Activated naive CD4-positive, alpha-beta T cell treated with anti-CD3 and anti-CD28 coated beads for 36 hours (primary cell): ENCODE results near the gene TP53I13. TPM values are rescaled to one million over a fixed set of nuclear protein-coding genes. Genes with fewer than 3 reads are reported as not detected.
"Not testable (repeated sequence)": the region's sequence is repeated elsewhere in the genome, so short reads cannot be mapped to it uniquely, and the experiment has no call there.

Source experiments
- CTCF ChIA-PET: fragments of 350-600 bp; sonication (Branson Sonifier 250); formaldehyde crosslinking; loops from one replicate; lab custom pipeline; 2021; ENCODE audit warnings: antibody characterized with exemption; lab: Charles Lee
- DNase-seq: peaks from one replicate; pipeline ENCODE4 v3.0.0-alpha.2; 2020
- H3K27ac Mint-ChIP-seq: one replicate; pipeline ENCODE4 v1.8.0; 2021; ENCODE audit warnings: mild to moderate bottlenecking, mixed read lengths
- H3K27me3 Mint-ChIP-seq: one replicate; pipeline ENCODE4 v1.8.0; 2021; ENCODE audit warnings: low read depth, mixed read lengths
- H3K36me3 Mint-ChIP-seq: one replicate; pipeline ENCODE4 v1.8.0; 2021; ENCODE audit warnings: low read depth, mixed read lengths
- H3K4me1 Mint-ChIP-seq: one replicate; pipeline ENCODE4 v1.8.0; 2021; ENCODE audit warnings: low read depth, mixed read lengths
- H3K4me3 Mint-ChIP-seq: one replicate; pipeline ENCODE4 v1.8.0; 2021; ENCODE audit warnings: mild to moderate bottlenecking, moderate library complexity, mixed read lengths
- H3K9me3 Mint-ChIP-seq: one replicate; pipeline ENCODE4 v1.8.0; 2021; ENCODE audit warnings: mixed read lengths
- intact Hi-C: fragments of 100-400 bp; cut with micrococcal nuclease; formaldehyde crosslinking; loops from one replicate; pipeline ENCODE4 v1.15.1; 2023
- total RNA-seq, 2 experiments: library from RNA; stranded (reverse); gene quantifications; one replicate each; pipeline ENCODE4 v1.2.3, GENCODE V29; 2021

Gene TP53I13
- total RNA-seq, 2 experiments from 2014 or later, result 30.9 to 37.2 TPM

DNA sequence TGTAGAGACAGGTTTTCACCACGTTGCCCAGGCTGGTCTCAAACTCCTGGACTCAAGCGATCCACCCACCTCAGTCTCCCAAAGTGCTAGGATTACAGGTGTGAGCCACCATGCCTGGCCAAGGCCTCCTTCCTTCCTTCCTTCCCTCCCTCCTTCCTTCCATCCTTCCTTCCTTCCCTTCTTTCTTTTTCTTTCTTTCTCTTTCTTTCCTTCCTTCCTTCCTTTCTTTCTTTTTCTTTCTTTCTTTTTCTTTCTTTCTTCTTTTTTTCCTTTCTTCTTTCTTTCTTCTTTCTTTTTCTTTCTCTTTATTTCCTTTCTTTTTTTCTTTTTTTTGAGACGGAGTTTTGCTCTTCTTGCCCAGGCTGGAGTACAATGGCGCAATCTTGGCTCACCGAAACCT, 10.4 kb upstream of the TP53I13 start:
- H3K27me3 Mint-ChIP-seq, H3K9me3 Mint-ChIP-seq, H3K4me3 Mint-ChIP-seq, intact Hi-C loops, CTCF ChIA-PET, DNase-seq, H3K36me3 Mint-ChIP-seq, H3K27ac Mint-ChIP-seq: not testable (repeated sequence)
- H3K4me1 Mint-ChIP-seq, result peaks cover 11% of the 10 kb centered on the region

GRCh38 chr17:29559640-29560039, 8.9 kb upstream of the TP53I13 start:
- Mint-ChIP-seq H3K4me3 (no peak overlapping the region), H3K27ac (no peak overlapping the region), H3K4me1 (peaks cover 11% of the 10 kb centered on the region), H3K27me3 (no peaks in the 10 kb centered on the region), H3K36me3 (peaks cover 9% of the 10 kb centered on the region), H3K9me3 (no peaks in the 10 kb centered on the region)
- intact Hi-C loops, result loop anchor here (10.0 kb wide), 1 partner anchor 835 kb away; the partner anchor contains the start of genes NEK8 and TLCD1
- DNase-seq, result no peak
- CTCF ChIA-PET, result interaction anchor here (0.8 kb wide), 1 partner anchor 189 kb away, joined by 3 read pairs; no protein-coding TSS in a partner anchor

DNA sequence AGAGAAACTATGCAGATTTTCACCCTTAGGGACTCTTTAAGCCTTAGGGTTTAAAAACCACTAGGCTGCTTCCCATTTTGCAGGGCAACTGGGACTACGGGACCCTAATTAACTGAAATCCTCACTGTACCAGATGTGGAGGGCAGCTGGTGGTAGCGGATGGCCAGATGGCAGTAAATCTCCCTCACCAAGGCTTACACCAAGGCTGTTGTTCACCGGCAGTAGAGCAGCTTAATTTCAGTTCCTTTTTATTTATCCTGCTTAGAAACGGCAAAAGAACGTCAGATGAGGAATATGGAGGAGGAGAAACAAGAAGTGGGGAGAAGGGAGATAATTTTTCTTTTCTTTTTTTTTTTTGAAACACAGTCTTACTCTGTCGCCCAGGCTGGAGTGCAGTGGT, 8.2 kb upstream of the TP53I13 start:
- intact Hi-C loops, result loop anchor here (10.0 kb wide), 1 partner anchor 836 kb away; the partner anchor contains the start of genes NEK8 and TLCD1
- Mint-ChIP-seq H3K27me3 (no peaks in the 10 kb centered on the region), H3K36me3 (peaks cover 9% of the 10 kb centered on the region), H3K4me3 (no peak overlapping the region), H3K9me3 (no peaks in the 10 kb centered on the region), H3K27ac (no peak overlapping the region), H3K4me1 (peaks cover 11% of the 10 kb centered on the region)
- DNase-seq, result no peak
- CTCF ChIA-PET, result interaction anchor here (0.6 kb wide), 1 partner anchor 190 kb away, joined by 3 read pairs; no protein-coding TSS in a partner anchor

DNA sequence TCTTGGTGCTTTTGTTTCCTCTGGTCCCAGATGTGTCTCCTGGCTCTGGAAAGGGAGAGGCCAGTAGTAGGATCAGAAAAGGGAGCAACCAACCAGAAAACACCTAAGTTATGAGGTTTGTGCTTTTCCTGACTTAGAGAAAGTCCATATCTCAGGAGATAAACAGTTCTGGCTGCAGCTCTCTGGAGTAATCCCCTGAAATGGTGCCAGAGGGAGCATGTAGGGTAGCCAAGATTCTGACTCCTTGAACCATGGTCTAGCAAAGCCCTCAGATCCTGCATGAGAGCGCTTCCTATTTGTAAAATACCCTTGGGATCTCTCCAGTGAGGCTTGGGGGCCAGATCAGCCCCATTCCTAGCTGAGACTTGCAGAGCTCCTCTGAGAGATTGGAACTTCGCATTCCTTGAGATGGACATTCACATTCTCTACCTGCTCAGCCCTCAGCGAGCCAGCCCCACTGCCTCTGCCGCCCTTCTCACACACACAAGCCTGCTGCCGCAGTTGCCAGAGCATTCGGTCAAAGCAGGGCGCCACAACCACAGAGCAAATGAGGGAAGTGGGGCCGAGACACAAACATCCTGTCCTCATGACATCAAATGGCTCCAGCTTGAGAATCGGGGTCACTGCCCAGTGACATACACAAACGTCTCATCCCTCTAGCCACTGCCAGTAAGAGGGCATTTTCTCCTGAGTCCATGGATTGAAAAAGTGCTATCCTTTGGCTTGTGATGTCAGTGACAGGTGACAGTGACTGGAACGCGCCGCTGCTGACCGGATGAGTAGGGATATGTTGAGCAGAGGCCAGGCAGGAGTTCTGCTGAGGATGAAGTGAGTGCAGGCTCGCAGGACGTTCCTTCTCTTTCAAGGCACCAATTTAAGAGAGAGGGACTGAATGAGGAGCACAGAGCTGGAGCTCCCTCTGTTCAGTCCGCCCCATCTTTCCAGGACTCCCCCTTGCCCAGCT, 6.7 kb upstream of the TP53I13 start:
- no peak overlapping the region for H3K4me3 Mint-ChIP-seq
- H3K4me1 Mint-ChIP-seq, result peaks cover 17% of the 10 kb centered on the region
- DNase-seq, result no peak
- CTCF ChIA-PET, result interaction anchor here (1.1 kb wide), 1 partner anchor 36 kb away, joined by 3 read pairs; no protein-coding TSS in a partner anchor
- no peak overlapping the region for H3K27ac Mint-ChIP-seq
- H3K9me3 Mint-ChIP-seq, result no peaks in the 10 kb centered on the region
- H3K36me3 Mint-ChIP-seq, result peaks cover 9% of the 10 kb centered on the region
- intact Hi-C loops, result loop anchor here (10.0 kb wide), 1 partner anchor 837 kb away; the partner anchor contains the start of genes NEK8 and TLCD1
- H3K27me3 Mint-ChIP-seq, result no peaks in the 10 kb centered on the region

DNA sequence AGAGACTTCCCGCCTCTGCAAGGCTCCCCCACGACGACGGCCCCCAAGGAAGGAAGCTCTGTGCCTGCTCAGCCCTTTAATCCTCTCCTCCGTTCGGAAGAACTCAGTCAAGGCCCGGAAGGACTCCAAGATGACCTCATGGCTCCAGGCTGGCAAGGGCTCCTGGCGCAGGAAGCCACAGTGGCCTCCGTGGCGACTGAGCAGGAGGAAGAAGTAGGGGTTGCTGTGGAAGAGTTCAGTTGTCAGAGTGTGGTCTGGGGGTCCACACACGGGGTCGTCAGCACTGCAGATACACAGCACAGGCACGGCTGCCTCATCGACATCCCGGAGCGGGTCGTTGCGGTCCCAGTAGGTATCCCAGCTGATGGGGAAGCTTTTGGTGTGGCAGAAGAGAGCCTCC, 5.9 kb upstream of the TP53I13 start:
- CTCF ChIA-PET, result no interaction called here
- intact Hi-C loops, result loop anchor here (10.0 kb wide), 1 partner anchor 838 kb away; the partner anchor contains the start of genes NEK8 and TLCD1
- Mint-ChIP-seq H3K27me3 (no peaks in the 10 kb centered on the region), H3K27ac (no peak overlapping the region), H3K4me1 (peaks cover 11% of the 10 kb centered on the region), H3K4me3 (no peak overlapping the region), H3K36me3 (peaks cover 9% of the 10 kb centered on the region), H3K9me3 (no peaks in the 10 kb centered on the region)
- DNase-seq, result no peak

DNA sequence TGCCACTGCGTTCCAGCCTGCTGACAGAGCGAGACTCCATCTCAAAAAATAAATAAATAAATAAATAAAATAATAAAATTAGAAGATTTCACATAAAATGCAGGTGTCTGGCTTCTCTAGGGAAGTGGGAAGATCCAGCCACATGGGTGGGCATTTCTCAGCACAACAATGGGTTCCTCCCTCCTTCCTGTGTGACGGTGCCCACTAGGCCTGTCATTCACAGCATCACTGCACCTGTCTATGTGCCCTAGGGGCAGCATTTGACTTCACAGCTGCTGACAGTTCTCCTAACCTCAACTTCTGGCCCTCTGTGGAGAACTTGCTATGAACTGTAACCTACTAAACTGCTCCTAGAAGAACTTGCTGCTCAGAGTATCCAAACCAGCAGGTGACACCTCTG, 4.7 kb upstream of the TP53I13 start:
- Mint-ChIP-seq H3K36me3 (peaks cover 9% of the 10 kb centered on the region), H3K9me3 (no peaks in the 10 kb centered on the region), H3K4me1 (peaks cover 7% of the 10 kb centered on the region), H3K27ac (no peak overlapping the region), H3K4me3 (no peak overlapping the region), H3K27me3 (no peaks in the 10 kb centered on the region)
- intact Hi-C loops, result loop anchor here (10.0 kb wide), 1 partner anchor 839 kb away; the partner anchor contains the start of genes NEK8 and TLCD1
- CTCF ChIA-PET, result interaction anchor here (0.7 to 4.6 kb wide), 2 partner anchors 59 to 194 kb away, joined by 4 to 37 read pairs; no protein-coding TSS in a partner anchor
- no peak for DNase-seq

DNA sequence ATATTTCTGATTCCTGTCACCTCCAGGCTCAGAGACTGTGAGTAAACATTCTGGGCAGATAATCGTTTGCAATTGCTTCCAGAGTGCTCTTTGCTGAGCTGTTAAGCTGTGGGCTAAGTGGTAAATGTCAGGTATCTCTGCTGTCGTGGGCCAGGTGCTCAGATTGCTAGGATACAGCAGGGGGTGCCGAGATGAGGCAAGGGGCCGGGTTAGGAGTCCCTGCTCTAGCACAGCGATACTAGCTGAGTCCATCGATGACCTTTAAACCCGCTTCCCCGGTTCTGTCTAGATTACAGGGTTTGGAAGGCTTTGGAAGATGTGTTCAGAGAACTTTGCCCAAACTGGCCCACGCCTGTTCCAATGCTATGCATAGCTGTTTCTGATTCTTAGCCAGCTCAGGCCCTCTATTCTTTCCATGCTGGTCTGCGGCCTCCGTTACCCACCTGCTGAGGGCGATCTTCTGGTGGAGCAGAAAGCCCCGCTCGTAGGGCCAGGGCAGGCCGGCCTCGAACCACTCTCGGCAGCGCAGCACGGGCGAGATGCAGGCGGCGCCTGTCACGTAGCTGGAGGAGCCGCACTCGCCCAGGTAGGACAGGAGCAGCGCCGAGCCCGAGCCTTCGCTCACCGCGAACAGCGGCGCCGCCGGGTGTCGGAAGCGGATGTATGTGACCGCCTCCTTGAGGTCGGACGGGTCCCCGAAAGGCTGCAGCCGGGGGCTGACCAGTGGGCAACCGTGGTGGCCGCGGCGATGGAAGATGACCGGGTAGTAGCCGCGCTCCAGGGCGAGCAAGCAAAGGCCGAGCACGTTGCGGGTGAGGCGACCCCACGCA, 2.6 kb upstream of the TP53I13 start:
- no peaks in the 10 kb centered on the region for H3K9me3 Mint-ChIP-seq
- intact Hi-C loops, result loop anchor here (5.0 to 10.0 kb wide), 4 partner anchors 196 to 841 kb away; partner anchors contain the start of genes NEK8, SSH2 and TLCD1
- no peaks in the 10 kb centered on the region for H3K27me3 Mint-ChIP-seq
- peak overlapping the region; percentile 70 for H3K27ac Mint-ChIP-seq
- peak overlapping the region; percentile 90 for H3K4me3 Mint-ChIP-seq
- peaks cover 12% of the 10 kb centered on the region for H3K36me3 Mint-ChIP-seq
- peaks cover 12% of the 10 kb centered on the region for H3K4me1 Mint-ChIP-seq
- CTCF ChIA-PET, result interaction anchor here (0.7 to 4.6 kb wide), 10 partner anchors 9 to 365 kb away, joined by 3 to 37 read pairs (median 5); partner anchors contain the start of gene SSH2
- DNase-seq, result peak; percentile 70

DNA sequence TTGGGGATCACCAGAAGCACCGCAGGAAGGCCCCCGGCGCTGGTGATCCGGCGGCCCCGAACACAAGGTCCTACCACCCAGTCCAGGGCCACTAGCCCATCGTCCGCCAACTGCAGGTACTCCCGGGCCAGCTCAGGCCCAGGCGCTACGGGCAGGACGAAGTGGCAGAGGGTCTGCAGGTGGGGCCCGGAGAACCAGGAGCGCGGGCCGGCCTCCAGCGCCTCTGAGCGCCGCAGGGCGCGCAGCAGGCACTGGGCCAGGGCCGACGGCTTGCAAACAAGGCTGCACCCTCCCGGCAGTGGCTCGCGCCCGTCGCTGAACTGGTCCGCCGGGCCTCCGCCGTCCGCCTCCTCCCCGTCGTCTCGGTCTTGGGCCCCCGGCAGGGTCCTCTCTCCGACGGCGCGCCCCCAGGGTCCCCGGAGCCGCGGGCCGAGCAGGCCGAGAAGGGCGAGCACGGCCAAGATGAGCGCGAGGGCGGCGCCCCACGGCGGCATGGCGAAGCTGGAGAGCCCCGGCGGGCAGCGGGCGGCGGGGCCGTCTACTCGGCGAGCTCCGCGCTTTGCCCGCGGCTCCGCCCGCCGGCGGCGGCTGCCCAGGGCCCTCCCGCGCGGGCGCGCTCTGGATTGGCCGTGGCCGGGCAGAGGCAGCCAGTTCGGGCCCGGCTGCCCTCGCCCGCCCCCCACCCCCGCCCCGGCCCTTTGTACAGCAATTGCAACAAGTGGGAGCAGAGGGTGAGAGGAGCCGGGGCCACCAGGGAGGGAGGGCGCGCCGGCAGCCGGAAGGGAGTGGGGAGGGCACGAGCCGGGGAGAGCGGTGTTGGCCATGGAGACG, 1.8 kb upstream of the TP53I13 start, which contains the start of gene ABHD15:
ABHD15 (minus strand) TSS at position 565 of the 831 bp plus-strand sequence; CDS start at position 494, 71 bp downstream.
- DNase-seq, result peak; percentile 60
- peak within 1 kb of the TSS; percentile 88 for H3K27ac Mint-ChIP-seq
- no peaks in the 10 kb centered on the region for H3K27me3 Mint-ChIP-seq
- H3K36me3 Mint-ChIP-seq, result peaks cover 10% of the 10 kb centered on the region
- H3K4me3 Mint-ChIP-seq, result peak within 1 kb of the TSS; percentile 94
- CTCF ChIA-PET, result interaction anchor here (0.6 to 4.6 kb wide), 14 partner anchors 10 to 364 kb away, joined by 3 to 37 read pairs (median 4); partner anchors contain the start of gene SSH2
- intact Hi-C loops, result loop anchor here (1.0 to 10.0 kb wide), 6 partner anchors 49 to 842 kb away; partner anchors contain the start of genes NEK8, SSH2, TAOK1 and TLCD1
- no peaks in the 10 kb centered on the region for H3K9me3 Mint-ChIP-seq
- peaks cover 12% of the 10 kb centered on the region for H3K4me1 Mint-ChIP-seq

GRCh38 chr17:29567304-29567553, 1.3 kb upstream of the TP53I13 start:
- Mint-ChIP-seq H3K4me1 (peaks cover 12% of the 10 kb centered on the region), H3K36me3 (peaks cover 7% of the 10 kb centered on the region), H3K27me3 (no peaks in the 10 kb centered on the region), H3K27ac (peak overlapping the region; percentile 75), H3K9me3 (no peaks in the 10 kb centered on the region), H3K4me3 (peak overlapping the region; percentile 94)
- CTCF ChIA-PET, result interaction anchor here (0.6 to 4.6 kb wide), 10 partner anchors 12 to 363 kb away, joined by 3 to 37 read pairs (median 4); partner anchors contain the start of gene SSH2
- no peak for DNase-seq
- intact Hi-C loops, result loop anchor here (1.0 to 10.0 kb wide), 6 partner anchors 48 to 842 kb away; partner anchors contain the start of genes NEK8, SSH2, TAOK1 and TLCD1

- intact Hi-C loops, result loop anchor here (1.0 to 10.0 kb wide), 8 partner anchors 24 to 843 kb away; partner anchors contain the start of genes NEK8, NUFIP2, SSH2 and TAOK1
- no peaks in the 10 kb centered on the region for H3K9me3 Mint-ChIP-seq
- peak; percentile 83 for DNase-seq
- peak overlapping the region; percentile 88 for H3K27ac Mint-ChIP-seq
- peak overlapping the region; percentile 94 for H3K4me3 Mint-ChIP-seq
- H3K27me3 Mint-ChIP-seq, result no peaks in the 10 kb centered on the region
- CTCF ChIA-PET, result interaction anchor here (1.2 to 4.6 kb wide), 5 partner anchors 12 to 198 kb away, joined by 3 to 37 read pairs (median 6); no protein-coding TSS in a partner anchor
- peaks cover 3% of the 10 kb centered on the region for H3K36me3 Mint-ChIP-seq
- H3K4me1 Mint-ChIP-seq, result peaks cover 12% of the 10 kb centered on the region
These were observed 759 bp upstream of the TP53I13 start for GRCh38 chr17:29567554-29568330.
